CD14-positive monocyte (primary cell): ENCODE measurements around the gene SUGCT. TPM values are rescaled to one million over a fixed set of nuclear protein-coding genes. Genes with fewer than 3 reads are reported as not detected.

ENCODE experiments used
- DNase-seq, 3 donors: peaks; one replicate each; pipeline ENCODE4 v3.0.0-alpha.2; 2011 to 2022
- H2AFZ ChIP-seq: 2 replicates; pipeline ENCODE4 v1.6.0; 2012; ENCODE audit warnings: mild to moderate bottlenecking, low read depth, low read length, inconsistent platforms; ENCODE audit not compliant: insufficient read depth, poor library complexity, severe bottlenecking
- H3K27ac ChIP-seq, 2 donors: 1 replicate in 1 of 2; 2 replicates in 1 of 2; pipeline ENCODE4 v1.5.1; 2012 to 2013; ENCODE audit warnings: low read length in 2 of 2, control low read depth in 1 of 2, inconsistent platforms in 1 of 2, low read depth in 1 of 2, mild to moderate bottlenecking in 1 of 2
- H3K27me3 ChIP-seq, 2 donors: one replicate each; pipeline versions ENCODE4 v1.6.0 to v1.6.1; 2011 to 2013; ENCODE audit warnings: low read length in 2 of 2; ENCODE audit not compliant: control insufficient read depth in 2 of 2, insufficient read depth in 2 of 2
- H3K36me3 ChIP-seq, 2 donors: replicated peaks in 1 of 2; 1 replicate in 1 of 2; 2 replicates in 1 of 2; pipeline versions ENCODE4 v1.5.1 to v1.6.1; 2012 to 2013; ENCODE audit warnings: low read length in 2 of 2, control low read depth in 1 of 2, inconsistent platforms in 1 of 2, mild to moderate bottlenecking in 1 of 2; ENCODE audit not compliant: insufficient read depth in 2 of 2, control insufficient read depth in 1 of 2
- H3K4me1 ChIP-seq, 2 donors: 1 replicate in 1 of 2; 2 replicates in 1 of 2; pipeline versions ENCODE4 v1.5.1 to v1.6.1; 2012 to 2013; ENCODE audit warnings: low read length in 2 of 2, control low read depth in 1 of 2, inconsistent platforms in 1 of 2, mild to moderate bottlenecking in 1 of 2, moderate library complexity in 1 of 2; ENCODE audit not compliant: insufficient read depth in 2 of 2, control insufficient read depth in 1 of 2
- H3K4me2 ChIP-seq: replicated peaks from 2 replicates; pipeline ENCODE3; 2012; ENCODE audit warnings: low read length, moderate library complexity, mild to moderate bottlenecking; ENCODE audit not compliant: poor library complexity, severe bottlenecking; ENCODE audit errors: extremely low read depth
- H3K4me3 ChIP-seq, 3 experiments: fragments of 200-600 bp in 1 of 3; sonication (generic) in 1 of 3; replicated peaks in 1 of 3; 1 replicate in 2 of 3; 2 replicates in 1 of 3; pipeline ENCODE4 v1.5.1; 2011 to 2013; ENCODE audit warnings: low read length in 3 of 3, mild to moderate bottlenecking in 3 of 3, control low read depth in 2 of 3, low read depth in 2 of 3, inconsistent platforms in 1 of 3, moderate library complexity in 1 of 3
- H3K79me2 ChIP-seq: 2 replicates; pipeline ENCODE4 v1.6.0; 2012; ENCODE audit warnings: mild to moderate bottlenecking, control low read depth, inconsistent platforms, low read length, moderate library complexity; ENCODE audit not compliant: insufficient read depth
- H3K9ac ChIP-seq: 2 replicates; pipeline ENCODE4 v1.6.0; 2017; ENCODE audit warnings: low read length, mild to moderate bottlenecking; ENCODE audit not compliant: insufficient read depth, poor library complexity, severe bottlenecking
- H3K9me3 ChIP-seq, 2 donors: replicated peaks in 1 of 2; 1 replicate in 1 of 2; 2 replicates in 1 of 2; pipeline versions ENCODE4 v1.5.1 to v1.6.1; 2012 to 2013; ENCODE audit warnings: low read length in 2 of 2, control low read depth in 1 of 2; ENCODE audit not compliant: control insufficient read depth in 1 of 2, insufficient read depth in 1 of 2
- H4K20me1 ChIP-seq: 2 replicates; pipeline ENCODE4 v1.6.0; 2012; ENCODE audit warnings: mild to moderate bottlenecking, low read length, control low read depth, moderate library complexity; ENCODE audit not compliant: insufficient read depth
- H3K27ac Mint-ChIP-seq, 7 donors: one replicate each; pipeline ENCODE4 v1.8.0; 2020; ENCODE audit warnings: mild to moderate bottlenecking in 7 of 7, mixed read lengths in 7 of 7, moderate library complexity in 6 of 7, inconsistent platforms in 2 of 7
- H3K27me3 Mint-ChIP-seq, 3 donors: one replicate each; pipeline ENCODE4 v1.8.0; 2021 to 2022; ENCODE audit warnings: low read depth in 3 of 3, mild to moderate bottlenecking in 3 of 3, mixed read lengths in 3 of 3, moderate library complexity in 3 of 3, inconsistent platforms in 1 of 3
- H3K36me3 Mint-ChIP-seq, 2 donors: one replicate each; pipeline ENCODE4 v1.8.0; 2020; ENCODE audit warnings: mixed read lengths in 2 of 2, inconsistent platforms in 1 of 2, mild to moderate bottlenecking in 1 of 2
- H3K4me1 Mint-ChIP-seq: one replicate; pipeline ENCODE4 v1.8.0; 2020; ENCODE audit warnings: mild to moderate bottlenecking, mixed read lengths
- H3K4me3 Mint-ChIP-seq, 2 donors: one replicate each; pipeline ENCODE4 v1.8.0; 2020; ENCODE audit warnings: mild to moderate bottlenecking in 2 of 2, mixed read lengths in 2 of 2, moderate library complexity in 1 of 2
- H3K9me3 Mint-ChIP-seq, 7 donors: one replicate each; pipeline ENCODE4 v1.8.0; 2020 to 2022; ENCODE audit warnings: mixed read lengths in 7 of 7, mild to moderate bottlenecking in 6 of 7, moderate library complexity in 6 of 7, inconsistent platforms in 2 of 7
- WGBS: methylation state at CpG from one replicate; pipeline ENCODE4 v1.1.5; 2013; ENCODE audit warnings: missing lambda C conversion rate; ENCODE audit not compliant: insufficient coverage; 5-methylcytosine and 5-hydroxymethylcytosine counted together
- intact Hi-C, 2 donors: fragments of 100-400 bp; cut with micrococcal nuclease; formaldehyde crosslinking; loops; one replicate each; pipeline versions ENCODE4 v1.15.0 to v1.15.1; 2023
- polyA plus RNA-seq, 3 donors: library from polyadenylated mRNA; depleted of rRNA in 1 of 3; unstranded in 2 of 3; stranded (reverse) in 1 of 3; fragments of 300-500 nt in 2 of 3; fragments of >200 nt in 1 of 3; fragmentation: Illumina TruSeq in 2 of 3; gene quantifications; 1 replicate in 2 of 3; 2 replicates in 1 of 3; pipeline ENCODE4 v1.2.3, GENCODE V29; 2012 to 2021
- TF ChIP-seq, protein P1 (sequence below): fragments of 200-600 bp; IDR thresholded peaks from one replicate; pipeline ENCODE4 v1.8.0; 2022; ENCODE audit warnings: antibody characterized with exemption, mild to moderate bottlenecking

The SUGCT gene
- polyA plus RNA-seq, 3 donors: not detected

DNA sequence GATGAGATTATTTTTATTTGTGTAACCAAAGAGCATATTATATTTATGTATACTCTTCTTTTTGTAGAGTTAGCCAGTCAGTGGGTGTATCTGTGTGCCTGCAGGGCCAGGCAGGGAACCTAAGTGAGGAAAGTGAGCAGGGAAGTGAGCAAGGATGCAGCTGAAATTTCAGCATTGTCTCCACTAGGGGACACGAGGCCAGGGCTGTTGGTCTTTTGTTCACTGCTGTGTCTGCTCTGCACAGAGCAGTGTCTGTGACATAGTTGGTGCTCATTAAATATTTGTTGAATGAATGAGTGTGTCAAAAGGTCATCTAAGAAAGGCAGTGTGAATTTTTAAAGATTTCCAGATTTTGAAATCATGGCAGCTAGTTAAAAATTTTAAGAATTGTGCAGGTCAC lies 51.8 kb downstream of the SUGCT start:
- Histone ChIP-seq H3K4me2 (no peak overlapping the region), H3K27me3 (no peaks in the 10 kb centered on the region), H3K9ac (no peak overlapping the region), H2AFZ (no peak overlapping the region), H3K4me1 (no peaks in the 10 kb centered on the region), H3K79me2 (no peaks in the 10 kb centered on the region), H3K9me3 (no peaks in the 10 kb centered on the region), H3K36me3 (no peaks in the 10 kb centered on the region), H3K27ac (no peak overlapping the region), H3K4me3 (no peak overlapping the region), H4K20me1 (no peaks in the 10 kb centered on the region)
- DNase-seq: no peak
- 79% methylated on average over 1 of the region's 1 CpG for WGBS
- H3K9me3 Mint-ChIP-seq: peaks cover 0 to 8% (median 0%) of the 10 kb centered on the region in 7 donors
- peaks cover 1 to 3% (median 2%) of the 10 kb centered on the region in 3 donors for H3K27me3 Mint-ChIP-seq
- no peaks in the 10 kb centered on the region for H3K4me1 Mint-ChIP-seq
- no peak overlapping the region for H3K4me3 Mint-ChIP-seq
- TF ChIP-seq, protein P1, sequence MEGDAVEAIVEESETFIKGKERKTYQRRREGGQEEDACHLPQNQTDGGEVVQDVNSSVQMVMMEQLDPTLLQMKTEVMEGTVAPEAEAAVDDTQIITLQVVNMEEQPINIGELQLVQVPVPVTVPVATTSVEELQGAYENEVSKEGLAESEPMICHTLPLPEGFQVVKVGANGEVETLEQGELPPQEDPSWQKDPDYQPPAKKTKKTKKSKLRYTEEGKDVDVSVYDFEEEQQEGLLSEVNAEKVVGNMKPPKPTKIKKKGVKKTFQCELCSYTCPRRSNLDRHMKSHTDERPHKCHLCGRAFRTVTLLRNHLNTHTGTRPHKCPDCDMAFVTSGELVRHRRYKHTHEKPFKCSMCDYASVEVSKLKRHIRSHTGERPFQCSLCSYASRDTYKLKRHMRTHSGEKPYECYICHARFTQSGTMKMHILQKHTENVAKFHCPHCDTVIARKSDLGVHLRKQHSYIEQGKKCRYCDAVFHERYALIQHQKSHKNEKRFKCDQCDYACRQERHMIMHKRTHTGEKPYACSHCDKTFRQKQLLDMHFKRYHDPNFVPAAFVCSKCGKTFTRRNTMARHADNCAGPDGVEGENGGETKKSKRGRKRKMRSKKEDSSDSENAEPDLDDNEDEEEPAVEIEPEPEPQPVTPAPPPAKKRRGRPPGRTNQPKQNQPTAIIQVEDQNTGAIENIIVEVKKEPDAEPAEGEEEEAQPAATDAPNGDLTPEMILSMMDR: no peak
- no peak overlapping the region for H3K27ac Mint-ChIP-seq
- intact Hi-C loops: no loop called here
- no peaks in the 10 kb centered on the region for H3K36me3 Mint-ChIP-seq

GRCh38 chr7:40192036-40192435 lies 57.2 kb downstream of the SUGCT start:
- H3K4me1 Mint-ChIP-seq: no peaks in the 10 kb centered on the region
- H3K9me3 ChIP-seq: no peaks in the 10 kb centered on the region

More at GRCh38 chr7:40192036-40192435, 57.2 kb downstream of the SUGCT start:
- DNase-seq: no peak
- TF ChIP-seq, protein P1: no peak
- Histone ChIP-seq H3K4me1 (no peaks in the 10 kb centered on the region), H3K9ac (no peak overlapping the region), H3K4me2 (no peak overlapping the region), H2AFZ (no peak overlapping the region), H3K27ac (no peak overlapping the region), H3K36me3 (no peaks in the 10 kb centered on the region), H4K20me1 (no peaks in the 10 kb centered on the region), H3K79me2 (no peaks in the 10 kb centered on the region), H3K27me3 (no peaks in the 10 kb centered on the region), H3K4me3 (no peak overlapping the region)
- no CpG with 5 or more reads among the region's 2 CpGs for WGBS
- H3K36me3 Mint-ChIP-seq: no peaks in the 10 kb centered on the region
- no peak overlapping the region for H3K27ac Mint-ChIP-seq
- H3K4me3 Mint-ChIP-seq: no peak overlapping the region
- H3K27me3 Mint-ChIP-seq: peaks cover 0 to 6% (median 0%) of the 10 kb centered on the region in 3 donors
- peaks cover 0 to 4% (median 0%) of the 10 kb centered on the region in 7 donors for H3K9me3 Mint-ChIP-seq
- intact Hi-C loops: no loop called here
